ENCODE data around the gene SPINDOC. TPM values are rescaled to one million over a fixed set of nuclear protein-coding genes. Genes with fewer than 3 reads are reported as not detected.
"Not testable (repeated sequence)": the region's sequence is repeated elsewhere in the genome, so short reads cannot be mapped to it uniquely, and the experiment has no call there.

SPINDOC gene
- total RNA-seq, 1 experiment from 2014 or later, result 40.3 TPM

DNA sequence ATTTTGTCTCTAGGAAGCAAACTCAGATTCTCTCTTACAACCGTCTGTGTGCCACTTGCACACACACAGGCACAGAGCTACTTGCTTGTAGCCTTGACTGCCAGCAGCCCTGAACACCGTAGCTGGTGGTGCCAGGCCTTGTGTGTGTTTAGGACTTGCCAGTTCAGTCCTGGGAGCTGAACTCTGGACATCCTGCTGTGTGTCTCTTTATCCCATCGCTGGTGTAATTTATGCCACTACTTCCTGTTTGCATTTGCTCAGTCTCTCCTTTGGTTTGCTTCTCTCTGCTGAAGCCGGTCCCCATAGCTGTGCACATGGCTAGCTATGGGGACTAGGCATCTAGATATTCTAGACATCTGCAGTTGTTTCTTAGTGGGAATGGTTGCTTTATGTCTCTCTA, 49.7 kb downstream of the SPINDOC start:
- Histone ChIP-seq H3K27me3 (ENCODE audit: low read length) (no peaks in the 10 kb centered on the region), H3K36me3 (ENCODE audit: insufficient read depth, low read length) (peaks cover 16% of the 10 kb centered on the region), H4K20me1 (ENCODE audit: insufficient read depth, low read depth, low read length) (no peaks in the 10 kb centered on the region), H2AFZ (ENCODE audit: low read length) (no peak overlapping the region), H3K9me2 (replicated peaks; ENCODE audit: insufficient read depth, low read length) (no peaks in the 10 kb centered on the region), H3K27ac (ENCODE audit: low read length) (no peak overlapping the region), H3K9me3 (ENCODE audit: low read length) (no peaks in the 10 kb centered on the region), H3K79me2 (ENCODE audit: low read length) (peaks cover 87% of the 10 kb centered on the region), H3K9ac (ENCODE audit: low read length) (no peak overlapping the region), H3K4me2 (ENCODE audit: low read depth, low read length, poor library complexity, severe bottlenecking) (no peak overlapping the region), H3K4me3 (ENCODE audit: low read length) (no peak overlapping the region), H3K4me1 (ENCODE audit: low read length) (no peaks in the 10 kb centered on the region; the same call in 1 of the 2 replicates)
- DNase-seq, result no peak

DNA sequence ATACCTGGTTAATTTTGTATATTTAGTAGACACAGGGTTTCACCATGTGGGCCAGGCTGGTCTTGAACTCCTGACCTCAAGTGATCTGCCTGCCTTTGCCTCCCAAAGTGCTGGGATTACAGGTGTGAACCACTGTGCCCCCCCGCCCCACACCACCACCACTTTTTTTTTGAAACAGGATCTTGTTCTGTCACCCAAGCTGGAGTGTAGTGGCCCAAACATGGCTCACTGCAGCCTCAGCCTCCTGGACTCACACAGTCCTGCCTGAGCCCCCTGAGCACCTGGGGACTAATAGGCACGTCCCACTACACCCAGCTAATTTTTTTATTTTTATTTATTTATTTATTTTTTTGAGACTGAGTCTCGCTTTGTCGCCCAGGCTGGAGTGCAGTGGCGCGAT, 50.4 kb downstream of the SPINDOC start:
- not testable (repeated sequence) for DNase-seq; H4K20me1 ChIP-seq (ENCODE audit: insufficient read depth, low read depth, low read length); H3K4me3 ChIP-seq (ENCODE audit: low read length); H3K27me3 ChIP-seq (ENCODE audit: low read length); H3K4me1 ChIP-seq (ENCODE audit: low read length); H3K9me3 ChIP-seq (ENCODE audit: low read length); H2AFZ ChIP-seq (ENCODE audit: low read length); H3K9me2 ChIP-seq (replicated peaks; ENCODE audit: insufficient read depth, low read length); H3K4me2 ChIP-seq (ENCODE audit: low read depth, low read length, poor library complexity, severe bottlenecking); H3K27ac ChIP-seq (ENCODE audit: low read length); H3K9ac ChIP-seq (ENCODE audit: low read length)
- peaks cover 87% of the 10 kb centered on the region for H3K79me2 ChIP-seq (ENCODE audit: low read length)
- peaks cover 19% of the 10 kb centered on the region for H3K36me3 ChIP-seq (ENCODE audit: insufficient read depth, low read length)

DNA sequence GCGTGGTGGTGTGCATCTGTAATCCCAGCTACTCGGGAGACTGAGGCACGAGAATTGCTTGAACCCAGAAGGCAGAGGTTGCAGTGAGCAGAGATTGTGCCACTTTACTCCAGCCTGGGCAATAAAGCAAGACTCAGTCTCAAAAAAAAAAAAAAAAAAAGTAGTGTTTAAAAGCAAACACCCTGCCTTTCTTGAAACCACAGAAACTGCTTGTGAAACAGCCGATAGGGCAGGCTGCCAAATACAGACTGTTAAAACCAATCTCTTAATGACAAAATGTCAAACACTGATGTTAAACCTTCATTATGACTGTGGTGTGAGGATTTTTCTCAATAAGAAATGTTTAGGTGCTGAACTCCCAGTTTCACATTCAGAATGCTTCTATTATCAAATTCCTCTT, 53.0 kb downstream of the SPINDOC start:
- Histone ChIP-seq H3K27ac (ENCODE audit: low read length) (no peak overlapping the region), H3K4me3 (ENCODE audit: low read length) (no peak overlapping the region), H3K27me3 (ENCODE audit: low read length) (no peaks in the 10 kb centered on the region), H4K20me1 (ENCODE audit: insufficient read depth, low read depth, low read length) (peaks cover 23% of the 10 kb centered on the region; the same call in 1 of the 2 replicates), H3K9ac (ENCODE audit: low read length) (no peak overlapping the region), H3K9me3 (ENCODE audit: low read length) (no peaks in the 10 kb centered on the region), H3K4me2 (ENCODE audit: low read depth, low read length, poor library complexity, severe bottlenecking) (no peak overlapping the region), H3K36me3 (ENCODE audit: insufficient read depth, low read length) (peaks cover 20% of the 10 kb centered on the region), H3K79me2 (ENCODE audit: low read length) (peaks cover 90% of the 10 kb centered on the region), H3K9me2 (replicated peaks; ENCODE audit: insufficient read depth, low read length) (no peaks in the 10 kb centered on the region), H3K4me1 (ENCODE audit: low read length) (no peaks in the 10 kb centered on the region; the same call in 1 of the 2 replicates), H2AFZ (ENCODE audit: low read length) (no peak overlapping the region)
- no peak for DNase-seq

DNA sequence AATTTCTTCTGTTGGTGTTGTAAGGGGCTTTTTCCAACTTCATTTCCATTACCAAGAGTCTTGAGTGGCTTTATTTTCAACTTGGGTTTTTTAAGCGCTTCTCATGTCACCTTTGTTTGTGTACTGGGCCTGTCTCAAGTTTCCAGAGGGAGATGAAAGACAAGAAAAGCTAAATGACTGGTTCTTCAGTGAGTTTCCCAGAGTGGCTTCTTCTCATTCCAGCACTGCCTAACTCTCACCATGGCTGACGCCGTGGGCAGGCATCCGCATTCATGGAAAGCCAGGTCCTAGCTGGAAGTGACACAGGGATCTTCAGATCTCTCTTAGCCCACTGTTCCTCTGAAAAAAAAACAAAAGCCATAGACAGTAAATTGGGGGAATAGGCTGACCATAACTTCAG, 54.3 kb downstream of the SPINDOC start:
- Histone ChIP-seq H3K9ac (ENCODE audit: low read length) (no peak overlapping the region), H3K9me3 (ENCODE audit: low read length) (no peaks in the 10 kb centered on the region), H2AFZ (ENCODE audit: low read length) (no peak overlapping the region), H3K4me3 (ENCODE audit: low read length) (no peak overlapping the region), H3K79me2 (ENCODE audit: low read length) (peaks cover 88% of the 10 kb centered on the region), H3K4me2 (ENCODE audit: low read depth, low read length, poor library complexity, severe bottlenecking) (no peak overlapping the region), H3K27ac (ENCODE audit: low read length) (no peak overlapping the region), H3K27me3 (ENCODE audit: low read length) (no peaks in the 10 kb centered on the region), H3K36me3 (ENCODE audit: insufficient read depth, low read length) (peaks cover 16% of the 10 kb centered on the region), H4K20me1 (ENCODE audit: insufficient read depth, low read depth, low read length) (peaks cover 31% of the 10 kb centered on the region; the same call in 1 of the 2 replicates), H3K9me2 (replicated peaks; ENCODE audit: insufficient read depth, low read length) (no peaks in the 10 kb centered on the region), H3K4me1 (ENCODE audit: low read length) (peaks cover 3% of the 10 kb centered on the region)
- DNase-seq, result no peak

DNA sequence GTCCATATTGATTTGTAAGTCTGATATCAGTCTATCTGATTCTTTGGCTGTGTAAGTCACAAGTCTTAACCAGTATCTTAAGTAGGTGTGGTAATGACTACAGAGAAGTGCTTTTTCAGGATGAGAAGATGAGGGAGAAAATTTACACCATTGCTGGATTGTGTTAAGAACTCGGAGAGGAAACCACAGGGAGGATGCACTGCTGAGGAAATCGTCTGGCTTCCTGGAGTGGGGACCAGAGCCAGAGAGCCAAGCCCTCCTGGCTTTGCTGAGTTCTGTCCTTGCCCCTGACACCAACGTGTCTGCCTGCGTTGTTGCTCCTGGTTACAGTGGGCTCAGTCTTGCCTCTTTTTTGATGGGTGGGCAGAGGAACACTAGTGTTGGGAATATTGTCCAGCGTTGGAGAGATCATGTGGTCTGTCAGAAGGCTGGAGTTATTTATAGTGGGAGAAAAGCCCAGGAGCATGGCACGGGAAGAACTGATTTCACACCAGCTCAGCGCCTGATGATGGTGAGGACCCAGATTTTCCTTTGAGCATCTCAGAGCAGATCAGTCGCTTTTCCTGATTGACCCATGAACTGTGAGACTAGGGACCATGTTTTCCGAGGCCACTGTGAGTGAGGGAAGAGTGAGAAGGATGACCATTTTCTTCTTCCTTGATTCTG, 55.3 kb downstream of the SPINDOC start:
- Histone ChIP-seq H3K9ac (ENCODE audit: low read length) (no peak overlapping the region), H3K4me3 (ENCODE audit: low read length) (no peak overlapping the region), H3K27me3 (ENCODE audit: low read length) (no peaks in the 10 kb centered on the region), H3K27ac (ENCODE audit: low read length) (no peak overlapping the region), H3K79me2 (ENCODE audit: low read length) (peaks cover 89% of the 10 kb centered on the region), H3K9me3 (ENCODE audit: low read length) (no peaks in the 10 kb centered on the region), H3K4me1 (ENCODE audit: low read length) (peaks cover 3% of the 10 kb centered on the region), H3K4me2 (ENCODE audit: low read depth, low read length, poor library complexity, severe bottlenecking) (no peak overlapping the region), H3K36me3 (ENCODE audit: insufficient read depth, low read length) (peaks cover 16% of the 10 kb centered on the region), H3K9me2 (replicated peaks; ENCODE audit: insufficient read depth, low read length) (no peaks in the 10 kb centered on the region), H2AFZ (ENCODE audit: low read length) (no peak overlapping the region), H4K20me1 (ENCODE audit: insufficient read depth, low read depth, low read length) (peaks cover 36% of the 10 kb centered on the region; the same call in 1 of the 2 replicates)
- DNase-seq, result no peak

DNA sequence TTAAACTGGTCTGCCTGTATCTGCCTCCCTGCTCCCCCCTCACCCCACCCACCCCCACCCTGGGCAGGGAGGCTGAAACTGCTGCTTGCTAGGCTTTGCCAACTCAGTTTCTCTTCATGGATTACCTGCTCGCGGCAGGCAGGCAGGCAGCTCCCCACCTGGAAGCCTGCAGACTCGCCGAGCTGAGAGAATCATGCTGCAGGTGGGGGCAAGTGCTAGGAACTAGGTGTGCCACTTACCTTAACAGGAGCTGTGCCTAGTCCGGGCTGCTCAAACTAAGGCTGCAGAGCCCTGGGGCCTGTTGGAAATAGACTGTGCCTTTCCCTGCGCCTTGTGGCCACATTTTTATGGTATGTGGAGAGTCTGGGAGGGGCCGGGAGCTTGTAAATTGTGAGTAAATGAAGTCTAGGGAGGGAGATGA, 55.9 kb downstream of the SPINDOC start:
- DNase-seq, result no peak
- H3K9me2 ChIP-seq (replicated peaks; ENCODE audit: insufficient read depth, low read length), result no peaks in the 10 kb centered on the region
- no peak overlapping the region for H3K4me2 ChIP-seq (ENCODE audit: low read depth, low read length, poor library complexity, severe bottlenecking)
- H3K27me3 ChIP-seq (ENCODE audit: low read length), result no peaks in the 10 kb centered on the region
- H3K9ac ChIP-seq (ENCODE audit: low read length), result no peak overlapping the region
- H3K4me1 ChIP-seq (ENCODE audit: low read length), result peaks cover 3% of the 10 kb centered on the region
- H3K4me3 ChIP-seq (ENCODE audit: low read length), result no peak overlapping the region
- H2AFZ ChIP-seq (ENCODE audit: low read length), result no peak overlapping the region
- peaks cover 41% of the 10 kb centered on the region; the same call in 1 of the 2 replicates for H4K20me1 ChIP-seq (ENCODE audit: insufficient read depth, low read depth, low read length)
- peaks cover 94% of the 10 kb centered on the region for H3K79me2 ChIP-seq (ENCODE audit: low read length)
- H3K9me3 ChIP-seq (ENCODE audit: low read length), result no peaks in the 10 kb centered on the region
- peaks cover 16% of the 10 kb centered on the region for H3K36me3 ChIP-seq (ENCODE audit: insufficient read depth, low read length)
- no peak overlapping the region for H3K27ac ChIP-seq (ENCODE audit: low read length)

DNA sequence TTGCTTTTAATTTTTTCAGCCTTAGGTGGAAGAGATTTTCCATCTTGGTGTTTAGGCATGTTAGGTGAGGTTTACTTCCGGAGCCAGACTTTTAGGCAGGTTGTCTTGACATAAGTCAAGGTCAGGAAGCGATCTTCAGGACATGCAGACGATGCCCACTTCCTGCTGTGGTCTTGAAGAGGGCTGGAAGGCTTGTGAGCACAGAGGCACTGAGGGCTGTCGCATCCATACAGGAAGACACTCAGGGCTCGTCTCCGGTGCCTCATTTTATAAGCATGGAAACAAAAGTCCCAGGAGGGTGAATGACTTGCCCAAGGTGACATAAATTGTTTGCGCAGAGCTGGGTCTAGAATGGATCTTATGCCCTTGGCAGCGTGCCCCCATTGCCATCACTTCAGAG, 56.4 kb downstream of the SPINDOC start:
- peaks cover 3% of the 10 kb centered on the region for H3K4me1 ChIP-seq (ENCODE audit: low read length)
- no peak for DNase-seq
- H3K4me2 ChIP-seq (ENCODE audit: low read depth, low read length, poor library complexity, severe bottlenecking), result no peak overlapping the region
- H3K36me3 ChIP-seq (ENCODE audit: insufficient read depth, low read length), result peaks cover 16% of the 10 kb centered on the region
- no peaks in the 10 kb centered on the region for H3K27me3 ChIP-seq (ENCODE audit: low read length)
- H3K27ac ChIP-seq (ENCODE audit: low read length), result no peak overlapping the region
- no peak overlapping the region for H3K4me3 ChIP-seq (ENCODE audit: low read length)
- peaks cover 95% of the 10 kb centered on the region for H3K79me2 ChIP-seq (ENCODE audit: low read length)
- H3K9me3 ChIP-seq (ENCODE audit: low read length), result no peaks in the 10 kb centered on the region
- H3K9me2 ChIP-seq (replicated peaks; ENCODE audit: insufficient read depth, low read length), result no peaks in the 10 kb centered on the region
- H3K9ac ChIP-seq (ENCODE audit: low read length), result no peak overlapping the region
- no peak overlapping the region for H2AFZ ChIP-seq (ENCODE audit: low read length)
- peaks cover 46% of the 10 kb centered on the region for H4K20me1 ChIP-seq (ENCODE audit: insufficient read depth, low read depth, low read length)

DNA sequence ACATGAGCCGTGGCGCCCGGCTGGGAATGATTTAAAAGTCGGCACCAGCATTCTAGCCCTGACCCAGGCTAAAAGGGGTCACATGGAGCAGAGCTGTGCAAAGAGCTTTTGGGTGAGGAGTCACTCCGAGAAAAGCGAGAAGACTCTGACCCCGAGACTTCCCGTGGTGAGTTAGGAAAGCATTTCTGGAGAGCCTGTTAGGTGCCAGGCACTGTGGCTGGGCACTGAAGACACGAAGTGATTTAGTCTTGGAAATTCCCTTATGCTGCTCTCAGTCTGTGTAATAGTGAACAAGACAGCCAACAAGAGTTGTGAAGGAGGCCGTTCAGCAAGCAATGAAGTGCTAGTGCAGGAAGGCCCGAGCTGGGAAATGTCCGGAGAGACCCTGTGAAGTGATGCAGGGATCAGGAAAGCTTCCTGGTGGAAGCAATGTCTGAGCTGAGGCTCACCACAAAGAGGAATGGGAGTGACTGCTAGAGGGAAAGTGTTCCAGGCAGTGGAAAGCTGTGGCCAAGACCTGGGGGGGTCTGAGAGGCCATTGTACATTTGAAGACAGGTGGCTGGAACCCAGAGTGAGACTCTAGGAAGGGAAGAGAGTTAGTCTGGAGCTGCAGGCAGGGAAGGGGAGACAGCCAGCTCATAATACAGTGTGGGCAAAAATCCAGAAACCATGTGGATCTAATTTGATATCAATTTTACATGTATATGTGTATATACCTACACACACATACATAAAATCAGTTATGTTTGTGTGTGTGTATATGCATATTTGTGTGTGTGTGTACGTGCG, 57.3 kb downstream of the SPINDOC start:
- H3K36me3 ChIP-seq (ENCODE audit: insufficient read depth, low read length), result peaks cover 11% of the 10 kb centered on the region
- H3K4me1 ChIP-seq (ENCODE audit: low read length), result peaks cover 3% of the 10 kb centered on the region
- H3K4me2 ChIP-seq (ENCODE audit: low read depth, low read length, poor library complexity, severe bottlenecking), result no peak overlapping the region
- DNase-seq, result no peak
- peaks cover 96% of the 10 kb centered on the region for H3K79me2 ChIP-seq (ENCODE audit: low read length)
- H3K9me2 ChIP-seq (replicated peaks; ENCODE audit: insufficient read depth, low read length), result no peaks in the 10 kb centered on the region
- no peak overlapping the region for H2AFZ ChIP-seq (ENCODE audit: low read length)
- H3K9me3 ChIP-seq (ENCODE audit: low read length), result no peaks in the 10 kb centered on the region
- no peak overlapping the region for H3K27ac ChIP-seq (ENCODE audit: low read length)
- no peaks in the 10 kb centered on the region for H3K27me3 ChIP-seq (ENCODE audit: low read length)
- H3K9ac ChIP-seq (ENCODE audit: low read length), result no peak overlapping the region
- peaks cover 50% of the 10 kb centered on the region for H4K20me1 ChIP-seq (ENCODE audit: insufficient read depth, low read depth, low read length)
- no peak overlapping the region for H3K4me3 ChIP-seq (ENCODE audit: low read length)

All from Karpas-422 (cell line).